Measurements from ENCODE around the gene PFN2. TPM values are rescaled to one million over a fixed set of nuclear protein-coding genes. Genes with fewer than 3 reads are reported as not detected.
A peak's percentile ranks its signal among the peaks of the same experiment; 100 is the strongest.
"Not testable (repeated sequence)": the region's sequence is repeated elsewhere in the genome, so short reads cannot be mapped to it uniquely, and the experiment has no call there.

Gene PFN2, protein sequence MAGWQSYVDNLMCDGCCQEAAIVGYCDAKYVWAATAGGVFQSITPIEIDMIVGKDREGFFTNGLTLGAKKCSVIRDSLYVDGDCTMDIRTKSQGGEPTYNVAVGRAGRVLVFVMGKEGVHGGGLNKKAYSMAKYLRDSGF
- total RNA-seq (2014; rRNA removed; shearing (Covaris generic)): 236 and 243 TPM in 2 replicates

DNA sequence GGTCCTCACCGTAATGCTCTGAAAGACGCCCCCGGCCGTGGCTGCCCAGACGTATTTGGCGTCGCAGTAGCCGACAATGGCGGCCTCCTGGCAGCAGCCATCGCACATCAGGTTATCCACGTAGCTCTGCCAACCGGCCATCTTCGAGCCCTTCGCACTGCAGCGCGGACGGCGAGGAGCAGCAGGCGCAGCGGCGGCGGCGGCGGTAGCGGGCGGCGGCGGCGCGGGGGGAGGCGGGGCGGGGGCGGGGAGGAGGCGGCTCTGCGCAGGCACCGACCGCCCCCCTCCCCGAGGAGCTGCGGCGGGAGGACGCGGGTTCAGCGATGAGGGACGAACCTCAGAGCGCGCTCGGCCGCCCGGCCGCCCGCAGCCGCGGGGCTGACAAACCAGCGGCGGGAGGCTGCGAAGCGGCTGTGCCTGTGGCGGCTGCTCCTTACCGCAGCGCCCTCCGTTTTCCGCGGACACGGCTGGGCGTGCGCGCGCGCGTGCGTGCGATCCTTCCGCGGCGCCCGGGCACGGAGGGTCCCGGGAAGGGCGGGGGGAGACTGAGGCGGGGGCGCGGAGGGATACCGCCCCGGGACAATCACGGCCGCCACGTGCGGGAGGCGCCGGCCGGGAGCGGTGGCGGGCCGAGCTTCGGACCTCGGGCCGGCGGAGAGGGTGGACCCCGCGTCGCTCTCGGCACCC, at the start of gene PFN2:
Gene PFN2, minus strand, starts transcription at position 180 of the 687 bp plus-strand sequence. Its CDS starts 39 bp downstream, at position 141.
- peaks cover 6% of the 10 kb centered on the region for H3K36me3 ChIP-seq (replicated peaks; ENCODE audit: control insufficient read depth, insufficient read depth, low read length)
- DNase-seq: peak; percentile 88
- H3K27me3 ChIP-seq (ENCODE audit: control insufficient read depth, insufficient read depth, low read length): no peaks in the 10 kb centered on the region
- H3K4me3 ChIP-seq (ENCODE audit: insufficient read depth, low read depth, low read length): peak within 1 kb of the TSS; percentile 93

DNA sequence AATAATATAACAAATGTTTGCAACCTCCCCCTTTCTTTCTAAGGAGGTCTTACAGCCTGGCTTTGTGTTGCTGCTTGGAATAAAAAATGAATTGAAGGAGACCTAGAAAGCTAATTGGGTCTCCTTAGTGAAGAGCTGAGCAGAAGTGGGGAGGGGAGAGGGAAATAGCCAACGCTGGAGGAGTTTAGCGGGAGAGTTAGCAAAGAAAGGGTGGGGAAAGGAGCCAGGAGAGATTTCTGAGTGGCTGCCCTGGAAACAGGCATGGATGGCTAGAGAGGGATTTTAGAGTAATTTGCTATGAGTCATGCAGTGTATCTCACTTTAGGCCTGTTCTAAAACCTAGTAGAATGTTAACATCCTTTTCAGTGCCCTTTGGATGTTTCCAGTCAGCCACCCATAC, 45.2 kb upstream of the PFN2 start:
- no peak overlapping the region for H3K4me3 ChIP-seq (ENCODE audit: insufficient read depth, low read depth, low read length)
- DNase-seq: no peak
- no peaks in the 10 kb centered on the region for H3K36me3 ChIP-seq (replicated peaks; ENCODE audit: control insufficient read depth, insufficient read depth, low read length)
- no peaks in the 10 kb centered on the region for H3K27me3 ChIP-seq (ENCODE audit: control insufficient read depth, insufficient read depth, low read length)

DNA sequence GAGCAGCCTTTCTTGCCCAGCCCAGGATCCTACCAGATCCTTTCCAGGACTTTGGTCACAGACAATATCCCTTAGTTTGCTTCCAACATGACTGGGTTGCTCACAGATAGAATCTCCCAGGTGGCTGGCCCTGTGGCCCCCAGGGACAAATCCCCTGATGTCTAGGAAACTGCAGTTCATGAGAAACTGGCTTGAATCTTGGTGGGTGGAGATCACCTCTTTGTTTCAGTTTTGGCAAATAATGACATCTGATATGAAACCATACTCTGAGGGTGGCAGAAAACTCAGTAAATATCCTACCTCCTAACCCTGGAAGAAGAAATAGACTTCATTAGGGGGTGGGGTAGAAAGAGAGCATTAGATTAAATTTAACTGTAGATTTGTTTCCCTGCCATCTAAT, 44.1 kb upstream of the PFN2 start:
- Histone ChIP-seq H3K27me3 (ENCODE audit: control insufficient read depth, insufficient read depth, low read length) (no peaks in the 10 kb centered on the region), H3K4me3 (ENCODE audit: insufficient read depth, low read depth, low read length) (no peak overlapping the region), H3K36me3 (replicated peaks; ENCODE audit: control insufficient read depth, insufficient read depth, low read length) (no peaks in the 10 kb centered on the region)
- DNase-seq: no peak

DNA sequence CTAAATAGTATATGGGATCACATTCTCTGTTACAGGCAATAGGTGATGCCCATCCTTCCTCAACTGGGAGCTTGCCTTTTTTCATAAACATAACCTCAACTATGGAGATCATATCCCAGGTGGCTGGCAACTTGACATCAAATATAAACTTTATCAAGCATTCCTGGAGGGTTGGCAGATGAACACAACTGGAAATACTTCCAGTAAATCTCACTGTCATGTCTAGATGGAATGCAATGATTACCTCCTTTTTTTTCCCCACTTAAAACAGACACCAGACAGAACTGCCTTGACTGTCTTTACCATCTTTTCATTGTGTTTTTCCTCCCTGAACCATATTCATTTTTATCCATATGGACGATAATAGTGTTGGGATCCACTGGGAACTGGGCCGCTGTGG, 43.1 kb upstream of the PFN2 start:
- H3K36me3 ChIP-seq (replicated peaks; ENCODE audit: control insufficient read depth, insufficient read depth, low read length): no peaks in the 10 kb centered on the region
- H3K4me3 ChIP-seq (ENCODE audit: insufficient read depth, low read depth, low read length): no peak overlapping the region
- no peaks in the 10 kb centered on the region for H3K27me3 ChIP-seq (ENCODE audit: control insufficient read depth, insufficient read depth, low read length)
- DNase-seq: no peak

DNA sequence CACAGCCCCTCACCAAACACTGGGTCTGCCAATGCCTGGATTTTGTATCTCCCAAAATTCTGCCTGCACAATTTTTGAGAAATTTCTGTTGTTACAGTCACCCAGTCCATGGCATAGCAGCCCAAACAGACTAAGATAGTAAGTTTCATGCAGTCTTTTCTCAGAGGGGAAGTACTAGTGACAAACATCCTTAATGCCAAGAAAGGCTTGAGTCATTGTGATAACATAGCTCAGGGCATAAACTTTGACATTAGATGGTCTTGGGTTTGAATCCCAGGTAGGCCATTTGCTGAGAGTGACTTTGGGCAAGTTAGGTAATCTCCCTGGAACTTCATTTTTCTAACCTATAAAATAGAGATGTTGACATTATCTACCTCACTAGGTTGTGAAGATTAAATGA, 36.1 kb upstream of the PFN2 start:
- DNase-seq: no peak
- Histone ChIP-seq H3K27me3 (ENCODE audit: control insufficient read depth, insufficient read depth, low read length) (no peaks in the 10 kb centered on the region), H3K36me3 (replicated peaks; ENCODE audit: control insufficient read depth, insufficient read depth, low read length) (no peaks in the 10 kb centered on the region), H3K4me3 (ENCODE audit: insufficient read depth, low read depth, low read length) (no peak overlapping the region)

DNA sequence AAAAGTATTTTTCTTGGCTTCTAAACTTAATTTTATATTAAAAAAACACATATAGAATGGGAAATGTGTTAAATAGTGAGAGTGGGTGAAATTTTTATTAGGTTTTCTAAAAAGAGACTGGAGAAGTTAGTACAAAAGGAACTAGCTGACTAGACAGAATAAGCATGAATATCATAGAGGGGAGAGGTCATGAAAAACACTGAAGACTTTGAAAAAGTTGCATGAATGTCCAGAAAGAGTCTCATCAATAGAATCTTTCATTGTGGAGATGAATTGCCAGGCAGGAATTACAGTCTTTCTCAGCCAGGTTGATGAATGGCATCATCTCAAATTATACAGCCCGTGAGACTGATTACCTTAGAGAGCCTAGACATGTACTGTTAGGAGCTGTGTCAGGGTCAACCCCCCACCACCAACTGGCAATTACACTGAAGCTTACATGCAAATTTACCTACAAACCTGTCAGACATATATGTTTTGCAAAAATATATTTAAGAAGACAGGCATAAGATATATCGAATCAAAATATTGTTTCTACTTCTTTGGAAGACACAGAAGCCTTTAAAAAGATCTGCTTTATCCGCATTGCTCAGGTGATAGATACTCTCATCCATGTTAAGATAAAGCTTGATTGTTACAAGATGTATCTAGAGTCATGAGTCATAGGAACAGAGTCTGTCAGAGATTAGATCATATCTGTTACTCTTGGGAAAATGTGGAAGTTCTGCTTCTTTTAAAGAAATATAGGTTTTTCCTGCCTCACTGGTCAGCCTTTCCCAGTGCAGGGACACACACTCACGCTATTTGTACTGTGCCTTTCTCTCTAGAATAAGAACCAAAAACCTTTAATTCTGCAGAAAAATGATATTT, 34.8 kb upstream of the PFN2 start:
- Histone ChIP-seq H3K4me3 (ENCODE audit: insufficient read depth, low read depth, low read length) (no peak overlapping the region), H3K36me3 (replicated peaks; ENCODE audit: control insufficient read depth, insufficient read depth, low read length) (no peaks in the 10 kb centered on the region), H3K27me3 (ENCODE audit: control insufficient read depth, insufficient read depth, low read length) (no peaks in the 10 kb centered on the region)
- no peak for DNase-seq

DNA sequence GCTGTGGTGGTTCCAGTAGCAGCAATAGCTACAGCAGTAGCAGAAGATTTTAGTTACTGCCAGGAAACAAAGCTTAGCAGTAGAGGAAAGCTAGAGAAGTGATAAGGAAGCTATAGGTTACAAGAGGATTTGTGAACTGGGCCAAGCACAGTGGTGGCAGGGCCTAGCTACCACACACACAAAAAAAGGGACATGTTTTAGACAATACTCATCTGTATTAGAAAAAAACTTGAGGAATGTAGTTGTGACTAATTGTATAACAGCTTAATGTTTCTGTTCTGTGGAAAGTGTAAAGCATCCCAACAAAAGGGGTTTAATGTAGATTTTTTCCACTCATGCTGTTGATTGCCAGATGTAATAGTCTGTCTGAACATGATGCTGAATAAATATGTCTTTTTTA, 29.9 kb upstream of the PFN2 start:
- H3K4me3 ChIP-seq (ENCODE audit: insufficient read depth, low read depth, low read length): no peak overlapping the region
- no peak for DNase-seq
- no peaks in the 10 kb centered on the region for H3K27me3 ChIP-seq (ENCODE audit: control insufficient read depth, insufficient read depth, low read length)
- H3K36me3 ChIP-seq (replicated peaks; ENCODE audit: control insufficient read depth, insufficient read depth, low read length): no peaks in the 10 kb centered on the region

DNA sequence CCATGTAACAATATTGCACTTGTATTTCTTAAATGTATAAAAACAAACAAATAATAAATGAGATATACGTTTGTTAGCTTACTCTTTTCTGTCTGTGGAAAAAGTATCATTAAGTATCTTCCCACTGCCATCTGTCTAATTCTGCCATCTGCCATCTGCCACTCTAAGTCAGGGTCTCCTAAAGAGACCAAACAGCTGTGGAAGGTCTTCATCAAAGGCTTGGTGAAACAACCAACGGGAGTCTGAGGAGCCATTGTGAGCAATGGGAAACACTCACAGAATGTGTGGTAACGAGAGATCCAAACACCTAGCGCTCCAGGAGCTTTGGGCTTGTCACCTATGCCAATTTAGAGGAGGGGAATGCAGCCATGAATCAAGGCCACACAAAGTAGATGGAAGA, 28.7 kb upstream of the PFN2 start:
- no peaks in the 10 kb centered on the region for H3K27me3 ChIP-seq (ENCODE audit: control insufficient read depth, insufficient read depth, low read length)
- DNase-seq: no peak
- H3K36me3 ChIP-seq (replicated peaks; ENCODE audit: control insufficient read depth, insufficient read depth, low read length): no peaks in the 10 kb centered on the region
- no peak overlapping the region for H3K4me3 ChIP-seq (ENCODE audit: insufficient read depth, low read depth, low read length)

DNA sequence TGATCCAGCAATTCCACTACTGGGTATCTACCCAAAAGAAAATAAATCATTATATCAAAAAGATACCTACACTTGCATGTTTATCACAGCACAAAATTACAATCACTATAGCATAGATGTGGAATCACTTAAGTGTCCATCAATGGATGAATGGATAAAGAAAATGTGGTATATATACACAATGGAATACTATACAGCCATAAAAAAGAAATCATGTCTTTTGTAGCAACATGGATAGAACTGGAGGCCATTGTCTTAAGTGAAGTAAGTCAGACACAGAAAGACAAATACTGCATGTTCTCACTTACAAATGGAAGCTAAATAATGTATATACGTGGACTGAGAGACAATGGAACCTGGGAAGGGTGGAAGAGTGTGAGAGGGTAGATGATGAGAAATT, 28.3 kb upstream of the PFN2 start:
- no peaks in the 10 kb centered on the region for H3K36me3 ChIP-seq (replicated peaks; ENCODE audit: control insufficient read depth, insufficient read depth, low read length)
- no peak for DNase-seq
- H3K27me3 ChIP-seq (ENCODE audit: control insufficient read depth, insufficient read depth, low read length): no peaks in the 10 kb centered on the region
- no peak overlapping the region for H3K4me3 ChIP-seq (ENCODE audit: insufficient read depth, low read depth, low read length)

DNA sequence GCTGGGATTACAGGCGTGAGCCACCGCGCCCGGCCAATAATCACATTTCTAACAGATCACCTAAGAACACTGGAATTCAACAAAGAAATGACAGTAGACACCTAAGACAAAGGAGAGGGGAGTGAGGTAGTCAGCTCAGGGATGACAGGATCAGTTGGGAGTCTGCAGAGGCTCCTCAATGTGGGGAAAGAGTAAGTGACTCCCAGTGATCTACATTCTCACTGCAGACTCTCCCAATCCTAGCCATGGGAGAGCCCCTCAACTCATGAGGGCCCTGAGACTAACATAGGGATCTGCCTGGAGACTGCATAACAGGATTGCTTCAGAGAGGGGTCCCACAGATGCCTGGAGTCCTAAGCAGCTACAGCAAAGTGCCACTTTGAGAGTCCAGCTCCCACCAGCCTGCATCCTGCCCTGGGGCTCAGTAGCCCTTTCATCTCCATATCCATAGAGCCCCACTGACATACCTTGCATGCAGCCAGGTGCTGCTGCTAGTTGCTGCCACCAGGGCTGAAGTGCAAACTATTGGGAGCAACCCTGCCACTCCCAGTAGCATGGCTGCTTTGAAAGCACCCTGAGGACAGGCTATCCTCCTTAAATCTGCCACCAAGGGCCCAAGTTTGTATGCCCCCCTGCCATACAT, 21.8 kb upstream of the PFN2 start:
- no peaks in the 10 kb centered on the region for H3K27me3 ChIP-seq (ENCODE audit: control insufficient read depth, insufficient read depth, low read length)
- peak; percentile 20 for DNase-seq
- H3K4me3 ChIP-seq (ENCODE audit: insufficient read depth, low read depth, low read length): no peak overlapping the region
- no peaks in the 10 kb centered on the region for H3K36me3 ChIP-seq (replicated peaks; ENCODE audit: control insufficient read depth, insufficient read depth, low read length)

DNA sequence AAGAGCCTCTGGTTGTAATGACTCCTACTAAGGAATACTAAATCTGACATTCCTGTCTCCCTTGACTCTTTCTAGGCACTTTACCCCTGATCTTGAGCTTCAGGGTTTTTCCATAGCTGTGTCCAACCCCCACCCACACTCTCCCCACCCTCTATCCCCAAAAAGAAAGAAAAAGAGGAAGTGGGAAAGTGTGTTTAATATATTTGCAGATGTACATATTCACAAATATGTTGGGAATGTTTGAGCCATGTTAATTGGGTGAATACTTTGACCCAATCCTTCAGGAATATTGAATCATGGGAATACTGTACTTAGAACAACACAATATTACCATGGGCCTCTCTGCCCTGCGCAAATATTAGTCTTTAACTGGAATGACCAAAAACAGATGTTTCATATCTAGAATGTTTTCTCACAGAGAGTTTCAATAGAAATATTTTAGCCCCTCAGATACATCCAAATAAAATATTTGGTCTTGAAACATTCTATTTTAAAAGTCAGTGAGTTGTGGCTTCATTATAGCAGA, 19.8 kb upstream of the PFN2 start:
- H3K4me3 ChIP-seq (ENCODE audit: insufficient read depth, low read depth, low read length): no peak overlapping the region

DNA sequence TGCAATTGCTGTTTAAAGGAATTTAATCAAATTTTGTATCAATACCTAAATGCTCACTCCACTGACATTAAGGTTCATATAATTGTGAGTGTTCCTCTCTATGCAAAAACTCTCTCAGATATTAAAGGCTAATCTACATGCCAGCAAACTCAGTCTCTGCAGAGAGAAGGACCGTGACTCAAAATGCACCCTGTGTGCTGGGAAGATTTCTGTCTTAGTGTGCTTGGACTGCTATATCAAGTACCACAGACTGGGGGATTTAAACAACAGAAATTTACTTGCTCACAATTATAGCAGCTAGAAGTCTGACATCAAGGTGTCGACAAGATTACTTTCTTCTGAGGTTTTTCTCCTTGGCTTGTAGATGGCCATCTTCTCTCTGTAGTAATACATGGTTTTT, 18.6 kb upstream of the PFN2 start:
- Histone ChIP-seq H3K4me3 (ENCODE audit: insufficient read depth, low read depth, low read length) (no peak overlapping the region), H3K27me3 (ENCODE audit: control insufficient read depth, insufficient read depth, low read length) (no peaks in the 10 kb centered on the region), H3K36me3 (replicated peaks; ENCODE audit: control insufficient read depth, insufficient read depth, low read length) (no peaks in the 10 kb centered on the region)
- DNase-seq: no peak

More for the DNA sequence above, 19.8 kb upstream of the PFN2 start:
- H3K36me3 ChIP-seq (replicated peaks; ENCODE audit: control insufficient read depth, insufficient read depth, low read length): no peaks in the 10 kb centered on the region
- H3K27me3 ChIP-seq (ENCODE audit: control insufficient read depth, insufficient read depth, low read length): no peaks in the 10 kb centered on the region
- no peak for DNase-seq

DNA sequence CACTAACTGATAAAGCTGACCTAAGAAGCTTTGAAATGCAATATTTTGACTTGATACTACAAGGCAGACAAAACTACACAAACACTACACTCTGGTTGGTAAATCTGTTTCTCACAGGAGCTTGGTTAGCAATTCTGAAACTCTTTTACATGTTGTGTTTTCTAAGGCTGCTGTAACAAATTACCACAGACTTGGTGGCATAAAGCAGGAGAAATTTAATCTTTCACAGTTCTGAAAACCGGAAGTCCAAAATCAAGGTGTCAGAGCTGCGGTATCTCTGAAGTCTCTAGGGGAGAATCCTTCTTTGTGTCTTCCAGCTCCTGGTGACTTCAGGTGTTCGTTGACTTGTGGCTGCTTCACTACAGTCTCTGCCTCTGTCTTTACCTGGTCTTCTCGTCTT, 12.9 kb upstream of the PFN2 start:
- no peak overlapping the region for H3K4me3 ChIP-seq (ENCODE audit: insufficient read depth, low read depth, low read length)
- no peaks in the 10 kb centered on the region for H3K27me3 ChIP-seq (ENCODE audit: control insufficient read depth, insufficient read depth, low read length)
- DNase-seq: no peak
- H3K36me3 ChIP-seq (replicated peaks; ENCODE audit: control insufficient read depth, insufficient read depth, low read length): no peaks in the 10 kb centered on the region

DNA sequence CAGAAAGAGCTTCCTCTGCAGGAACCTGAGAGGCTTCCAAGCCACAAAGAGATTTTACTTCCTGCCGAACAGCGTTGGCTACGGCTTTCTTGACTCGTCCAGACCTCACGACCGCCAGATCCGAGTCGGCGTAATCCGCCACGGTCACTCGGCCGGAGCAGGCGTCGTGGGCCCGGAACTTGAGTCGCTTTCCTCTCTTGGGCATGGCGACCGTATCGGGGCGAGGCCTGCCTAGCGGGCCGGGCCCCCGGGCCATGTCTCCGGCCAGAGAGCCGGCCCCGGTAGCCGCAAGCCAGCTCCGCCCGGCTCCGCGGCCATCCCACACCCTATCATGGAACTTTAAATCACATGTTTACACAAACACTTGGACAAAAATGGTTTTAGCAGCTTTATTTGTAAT, 12.4 kb upstream of the PFN2 start:
- not testable (repeated sequence) for H3K36me3 ChIP-seq (replicated peaks; ENCODE audit: control insufficient read depth, insufficient read depth, low read length); H3K4me3 ChIP-seq (ENCODE audit: insufficient read depth, low read depth, low read length); DNase-seq; H3K27me3 ChIP-seq (ENCODE audit: control insufficient read depth, insufficient read depth, low read length)
